ENCODE results near the gene PAX3. TPM values are rescaled to one million over a fixed set of nuclear protein-coding genes. Genes with fewer than 3 reads are reported as not detected.

PAX3 gene
- total RNA-seq, 1 donor from 2014 or later, result not detected

- Histone ChIP-seq H3K4me3 (peak overlapping the region; percentile 34 to 50), H3K27me3 (peaks cover 37% of the 10 kb centered on the region), H3K4me1 (peaks cover 38% of the 10 kb centered on the region), H3K36me3 (no peaks in the 10 kb centered on the region), H3K27ac (no peak overlapping the region), H3K9me3 (no peaks in the 10 kb centered on the region)
- TF ChIP-seq POLR2AphosphoS5 (IDR thresholded peaks at IDR 0.05; ENCODE audit: insufficient read depth in 1 of 2, low read depth in 1 of 2), result no peak
- TF ChIP-seq CTCF (IDR thresholded peaks at IDR 0.05), result no peak
- no peak for TF ChIP-seq POLR2A (IDR thresholded peaks at IDR 0.05)
- DNase-seq (ENCODE audit: extremely low spot score in 2 of 2), result no peak
- intact Hi-C loops (cut with DNase I), result no loop called here
These were observed 7.0 kb upstream of the PAX3 start for GRCh38 chr2:222305516-222306392.

DNA sequence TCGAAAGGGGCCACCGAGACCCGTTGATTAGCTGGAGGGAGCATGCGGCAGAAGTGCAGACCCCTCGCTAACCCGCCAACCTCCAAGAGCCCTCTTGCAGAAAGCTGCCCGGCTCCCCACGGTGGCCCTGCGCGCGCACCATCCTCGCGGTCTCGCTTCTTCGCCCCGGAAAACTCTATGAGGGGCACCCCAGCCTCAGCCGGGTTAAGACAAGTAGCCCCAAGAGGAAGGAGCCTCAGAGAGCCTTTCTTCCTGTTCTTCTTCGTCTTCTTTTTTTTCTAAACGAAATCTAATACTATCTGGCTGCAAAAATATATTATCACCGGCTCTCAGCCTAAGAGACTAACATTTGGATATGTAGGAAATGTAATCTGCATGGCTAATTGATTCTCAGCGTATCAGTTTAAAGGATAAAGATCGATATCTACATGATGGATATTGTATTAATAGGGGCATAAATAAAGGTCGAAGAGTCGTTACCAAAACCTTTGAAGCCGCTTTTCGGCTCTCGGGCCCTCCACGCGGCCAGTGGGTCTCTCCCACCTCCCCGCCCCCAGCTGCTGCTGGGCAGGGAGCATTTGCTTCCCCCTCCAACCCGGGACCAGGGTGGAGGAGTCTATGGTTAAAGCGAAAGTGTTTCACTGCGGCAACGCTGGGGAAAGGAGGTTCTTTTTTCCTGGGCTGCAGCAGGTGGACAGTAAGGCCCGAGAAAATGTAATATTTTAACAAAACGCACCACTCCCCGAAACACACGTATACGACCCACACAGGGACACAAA lies 6.1 kb upstream of the PAX3 start:
- Histone ChIP-seq H3K27me3 (peaks cover 42% of the 10 kb centered on the region), H3K4me1 (peaks cover 38% of the 10 kb centered on the region), H3K27ac (no peak overlapping the region), H3K36me3 (no peaks in the 10 kb centered on the region), H3K9me3 (no peaks in the 10 kb centered on the region), H3K4me3 (peak overlapping the region; percentile 34 to 50)
- no peak for DNase-seq (ENCODE audit: extremely low spot score in 2 of 2)
- no peak for TF ChIP-seq POLR2A (IDR thresholded peaks at IDR 0.05)
- no peak for TF ChIP-seq POLR2AphosphoS5 (IDR thresholded peaks at IDR 0.05; ENCODE audit: insufficient read depth in 1 of 2, low read depth in 1 of 2)
- intact Hi-C loops (cut with DNase I), result no loop called here

- Histone ChIP-seq H3K36me3 (no peaks in the 10 kb centered on the region), H3K27ac (no peak overlapping the region), H3K4me3 (peak overlapping the region in 1 of 2 donors; percentile 50), H3K9me3 (no peaks in the 10 kb centered on the region), H3K27me3 (peaks cover 43% of the 10 kb centered on the region), H3K4me1 (peaks cover 38% of the 10 kb centered on the region)
- intact Hi-C loops (cut with DNase I), result no loop called here
- DNase-seq (ENCODE audit: extremely low spot score in 2 of 2), result no peak
- TF ChIP-seq POLR2A (IDR thresholded peaks at IDR 0.05) (no peak), CTCF (IDR thresholded peaks at IDR 0.05) (no peak), POLR2AphosphoS5 (IDR thresholded peaks at IDR 0.05; ENCODE audit: insufficient read depth in 1 of 2, low read depth in 1 of 2) (no peak)
These were observed 5.3 kb upstream of the PAX3 start for GRCh38 chr2:222303828-222304736.

- Histone ChIP-seq H3K4me1 (peaks cover 47% of the 10 kb centered on the region), H3K9me3 (no peaks in the 10 kb centered on the region), H3K27me3 (peaks cover 48% of the 10 kb centered on the region), H3K4me3 (no peak overlapping the region), H3K27ac (no peak overlapping the region), H3K36me3 (no peaks in the 10 kb centered on the region)
- no peak for DNase-seq (ENCODE audit: extremely low spot score in 2 of 2)
- intact Hi-C loops (cut with DNase I), result no loop called here
- TF ChIP-seq CTCF (IDR thresholded peaks at IDR 0.05) (no peak), POLR2A (IDR thresholded peaks at IDR 0.05) (no peak), POLR2AphosphoS5 (IDR thresholded peaks at IDR 0.05; ENCODE audit: insufficient read depth in 1 of 2, low read depth in 1 of 2) (no peak)
These were observed 4.4 kb upstream of the PAX3 start for GRCh38 chr2:222303045-222303827.

Data from vagina (tissue), 2 donors.